Tibial artery (tissue), 4 donors: Measurements from ENCODE around the gene EPHA2.
"Not testable (repeated sequence)": the region's sequence is repeated elsewhere in the genome, so short reads cannot be mapped to it uniquely, and the experiment has no call there.

Source experiments
- DNase-seq, 2 donors: peaks; one replicate each; pipeline ENCODE4 v3.0.0-alpha.2; 2019
- H3K27ac ChIP-seq, 2 donors: fragments of 200-600 bp; sonication (generic) in 1 of 2; 1 replicate in 1 of 2; 2 replicates in 1 of 2; pipeline ENCODE4 v1.5.1; 2018 to 2019; ENCODE audit warnings: mild to moderate bottlenecking in 1 of 2
- H3K27me3 ChIP-seq, 2 donors: fragments of 200-600 bp; sonication (generic) in 1 of 2; one replicate each; pipeline versions ENCODE4 v1.5.1 to v1.6.0; 2016 to 2019
- H3K36me3 ChIP-seq, 3 donors: fragments of 200-600 bp; sonication (generic) in 2 of 3; one replicate each; pipeline ENCODE4 v1.5.1; 2016 to 2019; ENCODE audit warnings: mild to moderate bottlenecking in 2 of 3
- H3K4me1 ChIP-seq, 4 donors: fragments of 200-600 bp; sonication (generic) in 2 of 4; 1 replicate in 3 of 4; 2 replicates in 1 of 4; pipeline ENCODE4 v1.5.1; 2016 to 2019
- H3K4me3 ChIP-seq, 2 donors: fragments of 200-600 bp; sonication (generic) in 1 of 2; 1 replicate in 1 of 2; 2 replicates in 1 of 2; pipeline ENCODE4 v1.5.1; 2018 to 2019; ENCODE audit warnings: mild to moderate bottlenecking in 2 of 2
- H3K9me3 ChIP-seq, 3 donors: fragments of 200-600 bp; sonication (generic) in 1 of 3; one replicate each; pipeline ENCODE4 v1.5.1; 2016 to 2019
- CTCF ChIP-seq, 2 experiments: fragments of 200-600 bp in 1 of 2; fragments of 450-650 bp in 1 of 2; IDR thresholded peaks; one replicate each; pipeline ENCODE4 v1.5.1; 2017 to 2019; ENCODE audit warnings: antibody characterized with exemption in 2 of 2, mild to moderate bottlenecking in 1 of 2, moderate library complexity in 1 of 2
- intact Hi-C: fragments of 100-400 bp; cut with DNase I; formaldehyde crosslinking; loops from one replicate; pipeline ENCODE4 v1.15.0; 2023; ENCODE audit warnings: low total_unique reads

EPHA2 gene

GRCh38 chr1:16111771-16112595, 43.9 kb downstream of the EPHA2 start:
- Histone ChIP-seq H3K36me3 (no peaks in the 10 kb centered on the region), H3K4me1 (peaks cover 0 to 12% (median 0%) of the 10 kb centered on the region in 4 donors), H3K27ac (peak overlapping the region in 1 of 2 donors; percentile 17), H3K4me3 (no peak overlapping the region), H3K27me3 (no peaks in the 10 kb centered on the region), H3K9me3 (peaks cover 0 to 13% (median 7%) of the 10 kb centered on the region in 3 donors)
- intact Hi-C loops = no loop called here
- peak in 1 of 2 donors; percentile 57 for DNase-seq
- no peak for TF ChIP-seq CTCF (IDR thresholded peaks at IDR 0.05)

GRCh38 chr1:16110884-16111283, 45.0 kb downstream of the EPHA2 start:
- Histone ChIP-seq H3K27me3 (no peaks in the 10 kb centered on the region), H3K27ac (no peak overlapping the region), H3K9me3 (peaks cover 0 to 13% (median 7%) of the 10 kb centered on the region in 3 donors), H3K36me3 (no peaks in the 10 kb centered on the region), H3K4me1 (peaks cover 0 to 12% (median 0%) of the 10 kb centered on the region in 4 donors), H3K4me3 (no peak overlapping the region)
- no peak for DNase-seq
- intact Hi-C loops = no loop called here
- no peak for TF ChIP-seq CTCF (IDR thresholded peaks at IDR 0.05)

DNA sequence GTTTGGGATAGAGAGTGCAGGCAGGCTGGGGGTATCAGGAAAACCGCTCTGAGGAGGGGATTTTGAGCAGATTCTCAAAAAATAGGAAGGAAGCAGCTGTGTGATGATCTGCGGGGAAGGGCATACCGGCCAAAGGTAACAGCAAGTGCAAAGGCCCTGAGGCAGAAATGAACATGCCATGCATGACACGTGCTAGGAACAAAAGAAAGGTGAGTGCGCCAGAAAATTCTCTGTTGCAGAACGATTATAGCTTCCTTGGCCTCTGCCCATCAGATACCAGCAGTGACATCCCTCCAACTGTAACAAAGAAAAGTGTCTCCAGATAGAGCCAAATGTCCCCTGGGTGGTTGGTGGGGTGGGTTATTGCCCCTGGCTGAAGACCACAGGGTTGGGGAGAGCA, 45.4 kb downstream of the EPHA2 start:
- no peak for DNase-seq
- no peaks in the 10 kb centered on the region for H3K36me3 ChIP-seq
- peaks cover 0 to 12% (median 0%) of the 10 kb centered on the region in 4 donors for H3K4me1 ChIP-seq
- peaks cover 0 to 13% (median 7%) of the 10 kb centered on the region in 3 donors for H3K9me3 ChIP-seq
- no peak overlapping the region for H3K27ac ChIP-seq
- no peak overlapping the region for H3K4me3 ChIP-seq
- TF ChIP-seq CTCF (IDR thresholded peaks at IDR 0.05) = no peak
- H3K27me3 ChIP-seq = no peaks in the 10 kb centered on the region
- intact Hi-C loops = no loop called here

DNA sequence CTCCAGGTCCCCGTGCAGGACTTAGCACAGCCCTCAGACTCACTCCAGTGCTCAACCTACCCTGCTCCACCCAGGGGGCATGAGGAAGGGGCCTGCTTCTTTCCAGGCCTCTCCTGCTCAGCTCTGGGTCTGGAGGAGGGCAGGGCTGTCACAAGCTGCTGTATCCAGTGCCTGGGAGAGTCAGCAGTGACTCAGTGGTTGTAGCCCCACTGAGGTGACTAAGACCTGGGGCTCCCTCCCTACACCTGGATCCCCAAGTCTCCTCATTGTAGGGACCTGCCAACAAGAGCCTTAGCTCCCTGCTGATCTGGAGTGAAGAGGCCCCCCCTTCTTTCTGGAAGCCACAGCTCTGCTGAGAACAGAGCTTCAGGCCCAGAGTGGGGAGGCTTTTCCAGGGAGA, 46.3 kb downstream of the EPHA2 start:
- no peak for TF ChIP-seq CTCF (IDR thresholded peaks at IDR 0.05)
- intact Hi-C loops = no loop called here
- no peaks in the 10 kb centered on the region for H3K27me3 ChIP-seq
- H3K4me1 ChIP-seq = peaks cover 0 to 12% (median 0%) of the 10 kb centered on the region in 4 donors
- no peak overlapping the region for H3K4me3 ChIP-seq
- H3K9me3 ChIP-seq = peaks cover 0 to 13% (median 7%) of the 10 kb centered on the region in 3 donors
- H3K36me3 ChIP-seq = no peaks in the 10 kb centered on the region
- DNase-seq = no peak
- no peak overlapping the region for H3K27ac ChIP-seq

DNA sequence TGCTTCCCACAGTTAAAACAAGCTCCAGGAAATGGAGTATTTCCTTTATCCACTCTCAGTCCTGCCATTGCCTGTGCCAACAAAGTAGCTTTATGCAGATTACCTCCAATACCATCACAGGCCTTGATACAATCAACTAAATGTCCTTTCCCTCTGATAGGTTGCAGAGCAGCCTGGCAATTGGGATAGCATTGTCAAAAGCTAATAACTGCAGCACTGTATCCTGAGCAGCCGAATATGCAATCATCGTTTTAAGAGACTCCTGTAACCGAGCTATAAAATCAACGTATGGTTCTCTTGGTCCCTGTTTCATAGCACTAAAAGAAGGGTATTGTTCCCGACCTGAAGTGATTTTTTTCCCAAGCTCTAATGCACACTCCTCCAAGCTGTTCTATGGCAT, 48.8 kb downstream of the EPHA2 start:
- DNase-seq, H3K4me3 ChIP-seq, H3K4me1 ChIP-seq, H3K27ac ChIP-seq, H3K27me3 ChIP-seq, H3K36me3 ChIP-seq, intact Hi-C loops: not testable (repeated sequence)
- peaks cover 0 to 13% (median 7%) of the 10 kb centered on the region in 3 donors for H3K9me3 ChIP-seq

GRCh38 chr1:16101623-16102022, 54.2 kb downstream of the EPHA2 start:
- no peaks in the 10 kb centered on the region for H3K27me3 ChIP-seq
- no peaks in the 10 kb centered on the region for H3K36me3 ChIP-seq
- no peak overlapping the region for H3K4me3 ChIP-seq
- no peak for DNase-seq
- no peaks in the 10 kb centered on the region for H3K4me1 ChIP-seq
- no peak for TF ChIP-seq CTCF (IDR thresholded peaks at IDR 0.05)
- intact Hi-C loops = no loop called here
- H3K9me3 ChIP-seq = no peaks in the 10 kb centered on the region
- no peak overlapping the region for H3K27ac ChIP-seq
